MCF 10A (cell line): ENCODE measurements around the gene INS. TPM values are rescaled to one million over a fixed set of nuclear protein-coding genes. Genes with fewer than 3 reads are reported as not detected.

Source experiments
- Bru-seq: library from RNA; stranded (reverse); fragments of 400-500 nt; gene quantifications from one replicate; lab custom pipeline; 2021; lab: Mats Ljungman, UMichigan
- BruChase-seq, 2 experiments: library from RNA; stranded (reverse); fragments of 400-500 nt; gene quantifications; one replicate each; lab custom pipeline; 2021; lab: Mats Ljungman, UMichigan
- BruUV-seq: library from RNA; stranded (reverse); fragments of 400-500 nt; replicated peaks from 2 replicates; lab custom pipeline; 2021; lab: Mats Ljungman, UMichigan
- CTCF ChIA-PET: fragments of 300-600 bp; sonication (Branson Sonifier 250); formaldehyde crosslinking; extraction: SDS; loops from one replicate; lab custom pipeline; 2021; ENCODE audit warnings: antibody characterized with exemption, inconsistent platforms; lab: Yijun Ruan, JAX
- POLR2A ChIA-PET: fragments of 300-600, 350-650 bp; sonication (Branson Sonifier 250); formaldehyde crosslinking; extraction: SDS; loops from one replicate; lab custom pipeline; 2020; ENCODE audit warnings: antibody characterized with exemption, inconsistent platforms; lab: Yijun Ruan, JAX
- DNase-seq: peaks from one replicate; pipeline ENCODE4 v3.0.0-alpha.2; 2018; ENCODE audit not compliant: unreplicated experiment
- H3K27ac Mint-ChIP-seq: one replicate; pipeline ENCODE4 v1.8.0; 2022; ENCODE audit warnings: mild to moderate bottlenecking, low read depth, mixed read lengths; ENCODE audit not compliant: unreplicated experiment
- H3K27me3 Mint-ChIP-seq: one replicate; pipeline ENCODE4 v1.8.0; 2022; ENCODE audit warnings: mixed read lengths; ENCODE audit not compliant: insufficient read depth, unreplicated experiment
- H3K36me3 Mint-ChIP-seq: one replicate; pipeline ENCODE4 v1.8.0; 2022; ENCODE audit warnings: mild to moderate bottlenecking, moderate library complexity, mixed read lengths; ENCODE audit not compliant: insufficient read depth, unreplicated experiment
- H3K4me1 Mint-ChIP-seq: one replicate; pipeline ENCODE4 v1.8.0; 2022; ENCODE audit warnings: mixed read lengths; ENCODE audit not compliant: insufficient read depth, unreplicated experiment
- H3K4me3 Mint-ChIP-seq: one replicate; pipeline ENCODE4 v1.8.0; 2022; ENCODE audit warnings: mild to moderate bottlenecking, moderate library complexity, mixed read lengths; ENCODE audit not compliant: unreplicated experiment
- H3K9me3 Mint-ChIP-seq: one replicate; pipeline ENCODE4 v1.8.0; 2022; ENCODE audit warnings: mixed read lengths; ENCODE audit not compliant: unreplicated experiment
- intact Hi-C: fragments of 100-400 bp; cut with micrococcal nuclease; formaldehyde crosslinking; loops from 2 replicates; pipeline ENCODE4 v1.14.1; 2022
- long read RNA-seq: library from polyadenylated mRNA; stranded (forward); transcript quantifications from one replicate; pipeline ENCODE4 v2.0.0, GENCODE V29; 2022
- total RNA-seq: library from RNA; stranded (reverse); gene quantifications from 2 replicates; pipeline ENCODE4 v1.2.3, GENCODE V29; 2022
- TF ChIP-seq, protein P1 (sequence below): fragments of 200-600 bp; IDR thresholded peaks from one replicate; pipeline ENCODE4 v1.8.0; 2022; ENCODE audit warnings: antibody characterized with exemption, mild to moderate bottlenecking; ENCODE audit not compliant: unreplicated experiment

Gene INS
- total RNA-seq, result not detected in 2 replicates
- Bru-seq, nascent RNA, result not detected
- not detected for BruChase-seq, experiment 1, labeled RNA remaining after a 6-hour chase
- BruChase-seq, experiment 2, labeled RNA remaining after a 2-hour chase, result not detected
- long read RNA-seq, result 0 reads

DNA sequence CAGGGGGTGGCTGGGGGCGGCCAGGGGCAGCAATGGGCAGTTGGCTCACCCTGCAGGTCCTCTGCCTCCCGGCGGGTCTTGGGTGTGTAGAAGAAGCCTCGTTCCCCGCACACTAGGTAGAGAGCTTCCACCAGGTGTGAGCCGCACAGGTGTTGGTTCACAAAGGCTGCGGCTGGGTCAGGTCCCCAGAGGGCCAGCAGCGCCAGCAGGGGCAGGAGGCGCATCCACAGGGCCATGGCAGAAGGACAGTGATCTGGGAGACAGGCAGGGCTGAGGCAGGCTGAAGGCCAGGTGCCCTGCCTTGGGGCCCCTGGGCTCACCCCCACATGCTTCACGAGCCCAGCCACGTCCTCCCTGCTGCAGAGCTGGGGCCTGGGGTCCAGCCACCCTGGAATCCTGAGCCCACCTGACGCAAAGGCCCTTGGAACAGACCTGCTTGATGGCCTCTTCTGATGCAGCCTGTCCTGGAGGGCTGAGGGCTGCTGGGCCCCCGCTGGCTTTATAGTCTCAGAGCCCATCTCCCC lies at the start of gene INS:
INS (minus strand) TSS at position 474 of the 524 bp plus-strand sequence; CDS start at position 236, 238 bp downstream.
- ChIA-PET CTCF (interaction anchor here (0.9 kb wide), 1 partner anchor 9 kb away, joined by 3 read pairs; no protein-coding TSS in a partner anchor), POLR2A (no interaction called here)
- no peaks in the 10 kb centered on the region for H3K27me3 Mint-ChIP-seq
- no TSS peak for BruUV-seq
- intact Hi-C loops, result no loop called here
- H3K36me3 Mint-ChIP-seq, result no peaks in the 10 kb centered on the region
- H3K4me1 Mint-ChIP-seq, result no peaks in the 10 kb centered on the region
- H3K27ac Mint-ChIP-seq, result no peak within 1 kb of the TSS
- DNase-seq, result no peak
- TF ChIP-seq, protein P1, sequence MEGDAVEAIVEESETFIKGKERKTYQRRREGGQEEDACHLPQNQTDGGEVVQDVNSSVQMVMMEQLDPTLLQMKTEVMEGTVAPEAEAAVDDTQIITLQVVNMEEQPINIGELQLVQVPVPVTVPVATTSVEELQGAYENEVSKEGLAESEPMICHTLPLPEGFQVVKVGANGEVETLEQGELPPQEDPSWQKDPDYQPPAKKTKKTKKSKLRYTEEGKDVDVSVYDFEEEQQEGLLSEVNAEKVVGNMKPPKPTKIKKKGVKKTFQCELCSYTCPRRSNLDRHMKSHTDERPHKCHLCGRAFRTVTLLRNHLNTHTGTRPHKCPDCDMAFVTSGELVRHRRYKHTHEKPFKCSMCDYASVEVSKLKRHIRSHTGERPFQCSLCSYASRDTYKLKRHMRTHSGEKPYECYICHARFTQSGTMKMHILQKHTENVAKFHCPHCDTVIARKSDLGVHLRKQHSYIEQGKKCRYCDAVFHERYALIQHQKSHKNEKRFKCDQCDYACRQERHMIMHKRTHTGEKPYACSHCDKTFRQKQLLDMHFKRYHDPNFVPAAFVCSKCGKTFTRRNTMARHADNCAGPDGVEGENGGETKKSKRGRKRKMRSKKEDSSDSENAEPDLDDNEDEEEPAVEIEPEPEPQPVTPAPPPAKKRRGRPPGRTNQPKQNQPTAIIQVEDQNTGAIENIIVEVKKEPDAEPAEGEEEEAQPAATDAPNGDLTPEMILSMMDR, result no peak
- no peaks in the 10 kb centered on the region for H3K9me3 Mint-ChIP-seq
- no peak within 1 kb of the TSS for H3K4me3 Mint-ChIP-seq

- intact Hi-C loops, result no loop called here
- H3K4me1 Mint-ChIP-seq, result peaks cover 6% of the 10 kb centered on the region
- BruUV-seq, result no TSS peak
- no peaks in the 10 kb centered on the region for H3K36me3 Mint-ChIP-seq
- ChIA-PET POLR2A (no interaction called here), CTCF (interaction anchor here (1.0 kb wide), 1 partner anchor 12 kb away, joined by 3 read pairs; no protein-coding TSS in a partner anchor)
- H3K27me3 Mint-ChIP-seq, result no peaks in the 10 kb centered on the region
- H3K9me3 Mint-ChIP-seq, result no peaks in the 10 kb centered on the region
- H3K27ac Mint-ChIP-seq, result no peak overlapping the region
- TF ChIP-seq, protein P1, result no peak
- no peak overlapping the region for H3K4me3 Mint-ChIP-seq
- DNase-seq, result no peak
Observed at GRCh38 chr11:2210366-2211112, 49.5 kb upstream of the INS start.

DNA sequence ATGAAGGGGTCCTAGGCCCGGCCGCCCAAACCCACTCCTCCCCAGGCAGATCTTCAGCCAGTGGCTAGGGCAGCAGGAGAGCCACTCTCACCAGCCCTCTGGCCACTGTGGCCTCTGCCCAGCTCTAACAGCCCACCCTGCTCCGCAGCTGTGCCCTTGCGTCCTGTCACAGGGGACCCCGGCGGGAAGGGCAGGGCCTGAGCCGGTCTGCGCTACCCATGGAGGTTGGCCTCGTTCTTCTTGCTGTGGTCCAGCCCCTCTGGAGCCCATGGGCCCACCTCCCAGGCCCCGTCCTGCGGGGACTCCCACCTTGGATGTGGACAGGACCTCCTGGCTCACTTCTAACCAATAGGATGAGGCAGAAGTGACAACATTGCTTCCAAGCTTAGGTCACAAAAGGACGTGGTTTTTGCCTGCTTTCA lies 48.9 kb upstream of the INS start:
- DNase-seq, result no peak
- BruUV-seq, result no TSS peak
- ChIA-PET POLR2A (no interaction called here), CTCF (interaction anchor here (0.8 to 1.1 kb wide), 3 partner anchors 12 to 211 kb away, joined by 3 to 5 read pairs (median 3); no protein-coding TSS in a partner anchor)
- H3K4me3 Mint-ChIP-seq, result no peak overlapping the region
- H3K4me1 Mint-ChIP-seq, result peaks cover 6% of the 10 kb centered on the region
- intact Hi-C loops, result no loop called here
- TF ChIP-seq, protein P1, result no peak
- H3K27me3 Mint-ChIP-seq, result no peaks in the 10 kb centered on the region
- no peak overlapping the region for H3K27ac Mint-ChIP-seq
- no peaks in the 10 kb centered on the region for H3K36me3 Mint-ChIP-seq
- no peaks in the 10 kb centered on the region for H3K9me3 Mint-ChIP-seq

DNA sequence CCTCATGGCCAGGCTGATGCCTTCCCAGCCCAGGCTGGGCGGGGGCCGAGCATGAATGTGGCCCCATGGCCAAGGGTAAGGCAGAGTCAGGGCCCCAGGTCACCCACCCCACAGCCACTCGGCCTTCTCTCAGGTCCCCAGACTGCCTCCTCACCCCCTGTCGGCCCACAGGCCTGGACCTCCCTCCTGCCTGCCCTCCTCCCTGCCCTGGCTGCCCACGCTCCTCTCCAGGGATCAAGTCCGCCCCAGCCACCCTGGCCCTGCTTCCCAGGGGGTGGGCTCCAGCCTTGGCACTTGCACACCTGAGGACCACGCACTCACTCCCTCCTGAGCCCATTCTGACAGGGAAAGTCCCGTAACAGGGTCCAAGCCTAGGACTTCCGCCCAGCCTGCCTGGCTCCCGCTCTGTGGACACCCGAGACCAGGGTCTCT lies 48.4 kb upstream of the INS start:
- Mint-ChIP-seq H3K9me3 (no peaks in the 10 kb centered on the region), H3K4me1 (peaks cover 6% of the 10 kb centered on the region), H3K27me3 (no peaks in the 10 kb centered on the region), H3K4me3 (no peak overlapping the region), H3K27ac (no peak overlapping the region), H3K36me3 (no peaks in the 10 kb centered on the region)
- CTCF ChIA-PET, result interaction anchor here (0.8 to 1.3 kb wide), 7 partner anchors 11 to 323 kb away, joined by 3 to 7 read pairs (median 3); no protein-coding TSS in a partner anchor
- POLR2A ChIA-PET, result no interaction called here
- TF ChIP-seq, protein P1, result no peak
- intact Hi-C loops, result no loop called here
- BruUV-seq, result no TSS peak
- no peak for DNase-seq
